ENCODE measurements around the gene AUTS2.
A peak's percentile ranks its signal among the peaks of the same experiment; 100 is the strongest.

AUTS2 gene

DNA sequence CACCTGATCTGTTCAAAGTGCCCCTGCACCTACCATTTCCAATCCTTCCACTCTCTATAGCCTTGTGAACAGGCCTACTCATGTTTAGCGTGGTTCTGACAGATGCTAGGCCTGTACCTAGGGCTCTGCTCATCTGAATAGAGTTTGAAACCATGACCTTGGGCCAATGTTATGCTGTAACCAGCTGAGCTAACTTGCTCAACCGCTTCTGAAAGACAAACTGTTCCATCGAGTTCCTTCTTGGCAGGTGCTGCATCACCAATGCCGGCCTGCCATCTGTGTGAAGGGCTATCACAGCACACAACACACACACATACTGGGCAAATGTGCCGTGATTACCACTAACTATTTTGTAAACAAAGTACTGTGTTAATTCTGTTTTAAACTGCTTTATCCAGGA is 1114.7 kb downstream of the AUTS2 start:
- no peak overlapping the region for H3K4me3 ChIP-seq (ENCODE audit: low read depth, low read length)
- H3K27ac ChIP-seq (ENCODE audit: extremely low read depth, low read depth, low read length), result no peak overlapping the region
- TF ChIP-seq ZNF677 (tag by site-specific recombination; IDR thresholded peaks at IDR 0.05) (no peak), RBAK (tag by site-specific recombination; IDR thresholded peaks at IDR 0.05) (no peak), ZNF621 (tag by site-specific recombination; IDR thresholded peaks at IDR 0.05) (no peak), ZNF555 (tag by site-specific recombination; conservative IDR thresholded peaks at IDR 0.05) (no peak), ZNF433 (tag by site-specific recombination; IDR thresholded peaks at IDR 0.05; ENCODE audit: low read depth) (no peak), ZNF843 (tag by site-specific recombination; IDR thresholded peaks at IDR 0.05) (no peak), PRDM10 (tag by site-specific recombination; IDR thresholded peaks at IDR 0.05) (no peak), SCRT2 (tag by site-specific recombination; IDR thresholded peaks at IDR 0.05) (no peak), ZBTB7A (tag by site-specific recombination; IDR thresholded peaks at IDR 0.05; ENCODE audit: low read depth) (no peak), ZNF266 (tag by site-specific recombination; IDR thresholded peaks at IDR 0.05; ENCODE audit: low read depth) (no peak), BCL11B (tag by site-specific recombination; IDR thresholded peaks at IDR 0.05; ENCODE audit: low read depth) (no peak)
- TF ChIP-seq, protein P1, sequence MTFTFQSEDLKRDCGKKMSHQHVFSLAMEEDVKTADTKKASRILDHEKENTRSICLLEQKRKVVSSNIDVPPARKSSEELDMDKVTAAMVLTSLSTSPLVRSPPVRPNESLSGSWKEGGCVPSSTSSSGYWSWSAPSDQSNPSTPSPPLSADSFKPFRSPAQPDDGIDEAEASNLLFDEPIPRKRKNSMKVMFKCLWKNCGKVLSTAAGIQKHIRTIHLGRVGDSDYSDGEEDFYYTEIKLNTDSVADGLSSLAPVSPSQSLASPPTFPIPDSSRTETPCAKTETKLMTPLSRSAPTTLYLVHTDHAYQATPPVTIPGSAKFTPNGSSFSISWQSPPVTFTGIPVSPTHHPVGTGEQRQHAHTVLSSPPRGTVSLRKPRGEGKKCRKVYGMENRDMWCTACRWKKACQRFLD (tag by site-specific recombination; IDR thresholded peaks at IDR 0.05), result no peak
- TF ChIP-seq, protein P2, sequence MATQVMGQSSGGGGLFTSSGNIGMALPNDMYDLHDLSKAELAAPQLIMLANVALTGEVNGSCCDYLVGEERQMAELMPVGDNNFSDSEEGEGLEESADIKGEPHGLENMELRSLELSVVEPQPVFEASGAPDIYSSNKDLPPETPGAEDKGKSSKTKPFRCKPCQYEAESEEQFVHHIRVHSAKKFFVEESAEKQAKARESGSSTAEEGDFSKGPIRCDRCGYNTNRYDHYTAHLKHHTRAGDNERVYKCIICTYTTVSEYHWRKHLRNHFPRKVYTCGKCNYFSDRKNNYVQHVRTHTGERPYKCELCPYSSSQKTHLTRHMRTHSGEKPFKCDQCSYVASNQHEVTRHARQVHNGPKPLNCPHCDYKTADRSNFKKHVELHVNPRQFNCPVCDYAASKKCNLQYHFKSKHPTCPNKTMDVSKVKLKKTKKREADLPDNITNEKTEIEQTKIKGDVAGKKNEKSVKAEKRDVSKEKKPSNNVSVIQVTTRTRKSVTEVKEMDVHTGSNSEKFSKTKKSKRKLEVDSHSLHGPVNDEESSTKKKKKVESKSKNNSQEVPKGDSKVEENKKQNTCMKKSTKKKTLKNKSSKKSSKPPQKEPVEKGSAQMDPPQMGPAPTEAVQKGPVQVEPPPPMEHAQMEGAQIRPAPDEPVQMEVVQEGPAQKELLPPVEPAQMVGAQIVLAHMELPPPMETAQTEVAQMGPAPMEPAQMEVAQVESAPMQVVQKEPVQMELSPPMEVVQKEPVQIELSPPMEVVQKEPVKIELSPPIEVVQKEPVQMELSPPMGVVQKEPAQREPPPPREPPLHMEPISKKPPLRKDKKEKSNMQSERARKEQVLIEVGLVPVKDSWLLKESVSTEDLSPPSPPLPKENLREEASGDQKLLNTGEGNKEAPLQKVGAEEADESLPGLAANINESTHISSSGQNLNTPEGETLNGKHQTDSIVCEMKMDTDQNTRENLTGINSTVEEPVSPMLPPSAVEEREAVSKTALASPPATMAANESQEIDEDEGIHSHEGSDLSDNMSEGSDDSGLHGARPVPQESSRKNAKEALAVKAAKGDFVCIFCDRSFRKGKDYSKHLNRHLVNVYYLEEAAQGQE (tag by site-specific recombination; IDR thresholded peaks at IDR 0.05), result no peak
- ChIA-PET CTCF (no interaction called here), POLR2A (no interaction called here)
- H3K4me1 ChIP-seq (ENCODE audit: control insufficient read depth, insufficient read depth, low read length), result peaks cover 28% of the 10 kb centered on the region
- no peaks in the 10 kb centered on the region; a peak in 1 of 3 replicates for H3K36me3 ChIP-seq (ENCODE audit: control insufficient read depth in 2 of 2, insufficient read depth in 1 of 2, low read length in 2 of 2)
- H3K9me3 ChIP-seq (ENCODE audit: control insufficient read depth, insufficient read depth, low read depth, low read length), result no peaks in the 10 kb centered on the region

DNA sequence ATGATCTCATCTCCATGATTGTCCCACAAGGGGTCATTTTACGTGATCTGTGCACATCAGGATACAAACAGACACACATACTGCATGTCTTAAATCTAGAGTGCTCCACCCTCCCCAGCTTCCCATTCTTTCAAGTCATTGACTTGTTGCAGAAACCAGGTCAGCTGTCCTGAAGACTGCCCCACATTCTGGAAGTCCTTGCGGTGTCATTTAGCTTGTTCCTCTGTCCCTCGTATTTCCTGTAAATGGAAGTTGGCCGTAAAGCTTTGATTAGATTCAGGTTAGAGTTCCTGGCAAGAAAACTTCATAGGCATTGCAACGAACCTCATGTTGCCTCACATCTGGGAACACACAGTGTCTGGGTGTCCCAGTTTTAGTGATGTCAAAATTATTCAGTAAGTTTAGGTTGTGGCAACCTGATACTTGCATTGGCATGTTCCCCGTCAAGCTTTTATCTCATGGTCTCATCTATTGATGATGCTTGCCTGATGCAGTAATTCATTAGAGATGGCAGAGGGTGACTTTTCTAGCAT is 1116.3 kb downstream of the AUTS2 start:
- CTCF ChIA-PET, result interaction anchor here (0.6 to 2.0 kb wide), 5 partner anchors 16 to 987 kb away, joined by 3 to 8 read pairs (median 3); no protein-coding TSS in a partner anchor
- no peak overlapping the region for H3K4me3 ChIP-seq (ENCODE audit: low read depth, low read length)
- POLR2A ChIA-PET, result no interaction called here
- H3K4me1 ChIP-seq (ENCODE audit: control insufficient read depth, insufficient read depth, low read length), result peaks cover 24% of the 10 kb centered on the region
- H3K36me3 ChIP-seq (ENCODE audit: control insufficient read depth in 2 of 2, insufficient read depth in 1 of 2, low read length in 2 of 2), result no peaks in the 10 kb centered on the region; a peak in 1 of 3 replicates
- H3K9me3 ChIP-seq (ENCODE audit: control insufficient read depth, insufficient read depth, low read depth, low read length), result no peaks in the 10 kb centered on the region
- no peak overlapping the region for H3K27ac ChIP-seq (ENCODE audit: extremely low read depth, low read depth, low read length)
- TF ChIP-seq ELK4 (IDR thresholded peaks at IDR 0.05; ENCODE audit: borderline replicate concordance, low read depth, low read length) (no peak), KLF1 (tag by site-specific recombination; IDR thresholded peaks at IDR 0.05) (no peak), TRIM28 (IDR thresholded peaks at IDR 0.05; ENCODE audit: borderline replicate concordance, low read length) (peak; percentile 89; the same call in 1 of the 2 replicates), ZNF610 (tag by site-specific recombination; IDR thresholded peaks at IDR 0.05; ENCODE audit: borderline replicate concordance) (no peak), ZNF677 (tag by site-specific recombination; IDR thresholded peaks at IDR 0.05) (0 out of 2 replicates have a peak, but pooled peaks have one; percentile 31), ZIC2 (tag by site-specific recombination; IDR thresholded peaks at IDR 0.05) (no peak), ZNF623 (tag by site-specific recombination; IDR thresholded peaks at IDR 0.05) (no peak), ZSCAN23 (tag by site-specific recombination; IDR thresholded peaks at IDR 0.05) (no peak), ZBTB26 (tag by site-specific recombination; optimal IDR thresholded peaks at IDR 0.05) (no peak), ZNF843 (tag by site-specific recombination; IDR thresholded peaks at IDR 0.05) (no peak), ZNF621 (tag by site-specific recombination; IDR thresholded peaks at IDR 0.05) (no peak)
- TF ChIP-seq, protein P3, sequence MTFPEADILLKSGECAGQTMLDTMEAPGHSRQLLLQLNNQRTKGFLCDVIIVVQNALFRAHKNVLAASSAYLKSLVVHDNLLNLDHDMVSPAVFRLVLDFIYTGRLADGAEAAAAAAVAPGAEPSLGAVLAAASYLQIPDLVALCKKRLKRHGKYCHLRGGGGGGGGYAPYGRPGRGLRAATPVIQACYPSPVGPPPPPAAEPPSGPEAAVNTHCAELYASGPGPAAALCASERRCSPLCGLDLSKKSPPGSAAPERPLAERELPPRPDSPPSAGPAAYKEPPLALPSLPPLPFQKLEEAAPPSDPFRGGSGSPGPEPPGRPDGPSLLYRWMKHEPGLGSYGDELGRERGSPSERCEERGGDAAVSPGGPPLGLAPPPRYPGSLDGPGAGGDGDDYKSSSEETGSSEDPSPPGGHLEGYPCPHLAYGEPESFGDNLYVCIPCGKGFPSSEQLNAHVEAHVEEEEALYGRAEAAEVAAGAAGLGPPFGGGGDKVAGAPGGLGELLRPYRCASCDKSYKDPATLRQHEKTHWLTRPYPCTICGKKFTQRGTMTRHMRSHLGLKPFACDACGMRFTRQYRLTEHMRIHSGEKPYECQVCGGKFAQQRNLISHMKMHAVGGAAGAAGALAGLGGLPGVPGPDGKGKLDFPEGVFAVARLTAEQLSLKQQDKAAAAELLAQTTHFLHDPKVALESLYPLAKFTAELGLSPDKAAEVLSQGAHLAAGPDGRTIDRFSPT (tag by site-specific recombination; IDR thresholded peaks at IDR 0.05), result no peak
